Stimulated activated naive CD4-positive, alpha-beta T cell (primary cell): ENCODE results near the gene CCDC80.
A peak's percentile ranks its signal among the peaks of the same experiment; 100 is the strongest.

Experiments
- DNase-seq, 6 experiments: peaks; one replicate each; lab custom pipeline; 2025; lab: John Stamatoyannopoulos, UW

CCDC80 gene

DNA sequence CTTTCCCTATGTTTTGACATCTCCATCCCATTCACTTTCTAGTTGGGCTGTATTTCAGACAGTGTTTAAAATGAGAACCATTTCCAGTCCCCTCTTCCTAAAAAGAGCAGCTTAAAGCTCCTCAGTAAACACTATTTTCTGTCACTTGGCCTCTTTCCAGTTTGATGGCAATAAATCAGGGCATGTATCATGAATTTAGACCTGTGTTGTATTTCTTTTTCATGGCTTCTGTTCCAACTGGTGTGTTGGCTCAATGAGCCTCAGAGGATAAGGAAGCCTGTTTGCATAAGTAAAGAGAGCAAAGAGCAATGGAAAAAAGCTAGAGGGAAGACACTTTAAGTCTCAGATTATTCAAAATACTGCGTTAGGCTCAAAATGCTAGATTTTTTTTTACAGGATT is 7.2 kb downstream of the CCDC80 start:
- no peak for DNase-seq

DNA sequence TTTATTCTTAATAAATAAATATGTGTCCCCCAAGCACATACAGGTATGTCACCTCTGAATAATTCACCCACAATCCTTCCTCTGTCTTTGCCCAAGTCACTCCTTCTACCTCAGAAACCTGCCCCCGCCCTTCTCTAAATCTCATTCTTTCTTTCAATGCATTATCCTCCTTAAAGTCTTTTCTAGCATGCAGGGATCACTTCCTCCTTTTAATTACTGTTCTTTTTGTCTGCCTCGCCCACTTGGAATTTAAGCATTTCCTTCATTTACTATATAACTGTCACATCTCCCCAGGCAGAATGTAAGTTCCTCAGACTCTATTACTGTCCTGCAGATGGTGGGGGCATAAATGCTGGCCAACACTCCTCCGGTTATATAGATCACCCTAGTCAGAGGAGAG is 7.8 kb downstream of the CCDC80 start:
- DNase-seq: no peak

- DNase-seq: no peak
Observed at GRCh38 chr3:112632596-112632995, 8.3 kb downstream of the CCDC80 start.

GRCh38 chr3:112631257-112631656 is 9.7 kb downstream of the CCDC80 start:
- no peak for DNase-seq

GRCh38 chr3:112629425-112629824 is 11.5 kb downstream of the CCDC80 start:
- no peak for DNase-seq

GRCh38 chr3:112627919-112628466 is 12.9 kb downstream of the CCDC80 start:
- no peak for DNase-seq

GRCh38 chr3:112627419-112627818 is 13.5 kb downstream of the CCDC80 start:
- no peak for DNase-seq

DNA sequence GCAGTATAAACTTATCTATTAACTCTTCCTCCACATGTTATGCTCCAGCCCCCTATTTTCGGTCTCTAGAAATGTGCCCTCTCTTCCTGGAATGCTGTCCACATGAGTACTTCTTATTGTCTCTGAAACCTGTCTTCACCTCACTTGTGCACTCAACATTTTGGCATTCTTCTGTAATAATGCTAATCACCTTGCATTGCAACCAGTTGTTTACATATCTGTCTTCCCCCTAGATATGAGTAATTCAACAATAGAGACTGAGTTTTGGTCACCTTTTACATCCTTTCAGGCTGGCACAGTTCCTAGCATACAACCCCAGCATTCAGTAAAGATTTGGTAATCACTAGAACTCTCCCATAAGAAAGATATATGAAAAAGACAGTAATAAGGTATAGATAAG is 17.2 kb downstream of the CCDC80 start:
- DNase-seq: no peak

DNA sequence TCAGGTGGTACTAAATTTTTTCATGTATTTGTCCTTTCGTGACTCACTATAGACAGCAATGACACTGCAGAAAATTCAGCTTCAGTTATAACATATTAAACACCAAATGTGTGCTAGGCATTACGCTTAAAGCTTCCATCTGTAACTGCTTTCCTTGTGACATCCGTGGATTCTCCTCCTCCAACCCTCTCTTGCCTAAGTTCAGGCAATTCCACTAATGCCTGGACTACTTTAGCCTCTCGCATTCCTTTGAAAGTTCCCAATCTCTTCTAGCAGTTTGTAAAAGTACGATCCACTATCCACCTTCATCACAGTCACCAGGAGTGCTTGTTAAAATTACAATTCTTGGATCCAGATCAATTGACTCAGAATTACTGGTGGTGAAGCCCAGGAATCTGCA is 17.7 kb downstream of the CCDC80 start:
- no peak for DNase-seq

- DNase-seq: no peak
Observed at GRCh38 chr3:112619295-112619694, 21.6 kb downstream of the CCDC80 start.

- no peak for DNase-seq
Observed at GRCh38 chr3:112617285-112617684, 23.7 kb downstream of the CCDC80 start.

- DNase-seq: peak in 1 of 6 experiments; percentile 0
Observed at GRCh38 chr3:112615989-112616731, 24.8 kb downstream of the CCDC80 start.

GRCh38 chr3:112611752-112612515 is 29.0 kb downstream of the CCDC80 start:
- DNase-seq: no peak

DNA sequence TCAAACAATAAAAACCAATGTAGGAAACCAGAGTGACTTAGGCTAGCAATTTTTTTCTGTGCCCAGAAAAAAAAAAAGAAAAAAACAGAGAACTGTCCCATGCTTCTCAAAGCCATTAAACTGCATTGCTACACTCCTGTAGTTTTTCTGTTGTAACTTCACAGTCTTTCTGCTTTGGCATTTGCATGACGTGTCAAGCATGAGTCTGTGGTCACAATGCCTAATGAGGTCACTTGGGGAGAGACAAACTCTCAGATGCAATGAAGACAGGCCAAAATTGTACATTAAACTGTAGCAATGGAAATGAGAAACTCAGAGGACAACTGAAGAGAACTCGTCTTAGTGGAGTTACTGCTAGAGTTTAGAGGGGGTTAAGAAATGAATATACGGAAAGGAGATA is 30.8 kb downstream of the CCDC80 start:
- DNase-seq: no peak

- no peak for DNase-seq
Observed at GRCh38 chr3:112607863-112608262, 33.1 kb downstream of the CCDC80 start.

GRCh38 chr3:112606098-112606497 is 34.8 kb downstream of the CCDC80 start:
- no peak for DNase-seq

DNA sequence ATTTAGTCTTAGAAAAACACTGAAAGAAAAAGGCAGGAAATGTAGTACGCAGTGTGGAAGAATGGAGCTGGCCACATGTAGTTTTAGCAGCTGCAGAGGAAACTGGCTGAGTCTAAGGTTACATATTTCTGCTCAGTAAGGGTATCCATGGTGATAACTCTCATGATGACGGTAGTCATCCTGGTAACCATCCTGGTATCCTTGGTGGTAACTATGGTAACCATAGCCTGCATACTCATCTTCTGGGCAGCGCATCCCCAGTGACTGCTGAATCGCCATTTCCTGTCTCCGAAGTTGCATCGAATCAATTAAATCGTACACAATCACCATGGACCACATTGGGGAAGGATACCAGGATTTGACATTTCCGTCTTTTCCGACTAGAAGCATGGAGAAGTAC is 35.7 kb downstream of the CCDC80 start:
- DNase-seq: no peak

DNA sequence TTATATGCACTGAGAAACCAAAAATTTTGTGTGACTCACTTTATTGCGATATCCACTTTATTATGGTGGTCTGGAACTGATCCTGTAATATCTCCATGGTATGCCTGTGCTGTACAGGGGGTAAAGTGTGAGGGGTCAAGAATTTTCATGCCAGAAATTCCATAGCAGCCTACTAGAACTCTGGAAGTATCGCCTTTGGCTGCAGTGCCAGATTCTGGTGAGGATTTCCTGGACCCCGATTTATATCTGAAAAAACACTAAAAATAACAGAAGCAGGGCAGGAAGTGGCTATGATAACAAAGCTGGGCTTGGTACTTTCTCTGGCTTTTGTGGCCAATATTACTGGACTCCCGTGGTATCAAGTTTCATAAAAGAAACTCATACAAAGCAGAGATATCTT is 36.4 kb downstream of the CCDC80 start:
- no peak for DNase-seq

GRCh38 chr3:112602217-112602838 is 38.6 kb downstream of the CCDC80 start:
- DNase-seq: no peak

- no peak for DNase-seq
Observed at GRCh38 chr3:112598731-112599130, 42.2 kb downstream of the CCDC80 start.

DNA sequence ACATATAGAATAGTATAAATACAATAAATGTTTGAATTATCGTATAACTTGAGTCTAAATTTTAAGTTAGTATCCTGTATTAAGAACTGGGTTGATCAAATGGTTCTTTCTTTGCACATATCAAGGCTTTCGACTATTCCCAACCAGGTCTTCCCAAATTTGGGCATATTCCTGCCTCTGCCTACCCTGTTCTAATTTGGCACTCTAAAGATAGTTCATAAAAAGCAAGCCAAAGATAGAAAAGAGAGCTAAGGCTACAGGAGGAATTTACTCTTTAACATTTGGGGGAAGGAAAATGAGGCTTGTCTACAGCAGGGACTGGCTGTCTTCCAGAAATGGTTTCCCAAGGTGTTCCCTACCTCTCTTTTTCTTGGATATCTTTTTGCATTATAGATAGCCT is 43.0 kb downstream of the CCDC80 start:
- DNase-seq: no peak

DNA sequence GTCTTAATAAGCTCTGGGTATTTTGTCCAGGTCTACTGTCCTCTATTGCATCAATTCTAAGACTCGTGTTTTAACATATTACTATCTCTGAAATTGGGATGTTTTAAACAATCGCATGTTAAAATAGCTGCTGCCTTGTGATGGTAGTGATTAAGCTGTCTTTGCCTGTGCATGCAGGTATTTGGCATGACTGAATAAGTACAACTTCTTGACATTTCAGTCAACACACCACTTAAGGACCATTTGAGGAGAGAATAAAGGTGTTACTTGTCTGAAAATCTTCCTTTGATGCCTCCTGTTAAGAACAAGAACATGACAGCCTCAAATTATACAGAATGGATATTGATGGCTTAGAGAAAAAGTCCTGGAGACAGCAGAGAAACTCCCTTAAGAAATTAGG is 46.1 kb downstream of the CCDC80 start:
- no peak for DNase-seq

- DNase-seq: no peak
Observed at GRCh38 chr3:112593258-112593657, 47.7 kb downstream of the CCDC80 start.
